Measurements from ENCODE around the gene ASIC2.

DNA sequence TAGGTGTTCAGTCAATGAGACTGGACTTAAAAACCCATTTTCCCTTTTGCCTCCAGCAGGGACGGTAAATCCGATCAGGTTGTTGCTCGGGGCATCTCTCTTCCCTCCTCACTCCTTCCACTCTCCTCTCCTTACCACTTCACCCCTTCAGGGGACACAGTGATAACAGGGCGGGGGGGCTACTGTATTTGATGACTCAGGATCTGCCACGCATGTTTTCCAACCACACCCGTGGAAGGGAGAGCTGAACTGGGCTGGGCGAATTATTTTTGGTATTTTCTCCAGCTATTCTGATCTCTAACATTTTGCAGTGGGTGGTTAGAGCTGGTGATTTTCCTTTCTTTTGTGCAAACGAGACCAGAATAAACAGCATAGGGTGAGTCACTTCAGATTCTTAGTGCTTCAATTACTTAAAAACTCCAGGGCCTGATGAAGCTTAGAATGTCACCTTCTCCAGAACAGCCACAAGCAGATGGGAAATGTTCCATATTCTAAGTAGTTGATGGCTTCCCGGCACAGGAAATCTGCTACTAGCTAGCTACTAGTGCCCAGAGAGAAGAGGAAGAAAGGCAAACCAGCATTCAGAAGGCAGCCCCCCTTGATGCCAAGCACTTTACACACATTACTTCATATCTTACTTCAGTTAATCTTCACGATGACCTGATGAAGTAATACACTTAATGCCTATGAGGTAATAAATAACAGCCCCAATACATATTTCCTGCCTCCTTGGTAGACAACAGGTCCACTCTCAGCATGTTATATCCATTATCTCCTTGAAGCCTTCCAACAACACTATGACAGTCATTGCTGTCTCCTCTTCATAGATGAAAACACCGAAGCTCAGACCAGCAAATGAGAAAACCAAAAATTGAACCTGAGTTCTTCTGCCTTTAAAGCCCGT lies 74.1 kb downstream of the ASIC2 start:
- TF ChIP-seq POLR2A (IDR thresholded peaks at IDR 0.05; ENCODE audit: low read length) = no peak
- no peak for TF ChIP-seq GATA1 (IDR thresholded peaks at IDR 0.05; ENCODE audit: low read depth, low read length)

All from erythroblast (primary cell).